HG03159 (cell line): ENCODE data around the gene TEX51.

Source experiments
- ATAC-seq: cut with Tn5 transposase; IDR thresholded peaks from one replicate; pipeline ENCODE4 v1.9.1; 2021; ENCODE audit warnings: mild to moderate bottlenecking, moderate library complexity; ENCODE audit not compliant: unreplicated experiment

TEX51 gene

DNA sequence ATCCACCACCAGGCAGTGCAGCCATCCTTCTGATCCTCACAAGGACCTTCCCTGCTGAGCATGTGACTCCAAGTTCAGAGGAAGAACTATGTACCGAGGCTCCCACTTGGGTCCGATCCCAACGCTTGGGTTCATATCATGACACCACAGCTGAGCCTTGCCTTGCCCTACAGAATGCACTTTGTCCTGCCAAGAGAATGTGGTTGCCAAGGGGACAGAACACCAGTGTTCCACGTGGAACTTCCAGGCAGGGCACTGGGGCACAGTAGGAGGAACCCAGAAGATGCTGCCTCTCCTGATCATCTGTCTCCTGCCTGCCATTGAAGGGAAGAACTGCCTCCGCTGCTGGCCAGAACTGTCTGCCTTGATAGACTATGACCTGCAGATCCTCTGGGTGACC lies at the start of gene TEX51:
Gene TEX51 (plus strand): TSS at position 255 of the 400 bp plus-strand sequence. CDS start 29 bp downstream, at position 284.
- ATAC-seq, result no peak

GRCh38 chr2:126849054-126849453 lies 49.6 kb upstream of the TEX51 start:
- no peak for ATAC-seq

GRCh38 chr2:126849486-126849885 lies 49.2 kb upstream of the TEX51 start:
- no peak for ATAC-seq

- no peak for ATAC-seq
Observed at GRCh38 chr2:126849991-126850535, 48.6 kb upstream of the TEX51 start.

DNA sequence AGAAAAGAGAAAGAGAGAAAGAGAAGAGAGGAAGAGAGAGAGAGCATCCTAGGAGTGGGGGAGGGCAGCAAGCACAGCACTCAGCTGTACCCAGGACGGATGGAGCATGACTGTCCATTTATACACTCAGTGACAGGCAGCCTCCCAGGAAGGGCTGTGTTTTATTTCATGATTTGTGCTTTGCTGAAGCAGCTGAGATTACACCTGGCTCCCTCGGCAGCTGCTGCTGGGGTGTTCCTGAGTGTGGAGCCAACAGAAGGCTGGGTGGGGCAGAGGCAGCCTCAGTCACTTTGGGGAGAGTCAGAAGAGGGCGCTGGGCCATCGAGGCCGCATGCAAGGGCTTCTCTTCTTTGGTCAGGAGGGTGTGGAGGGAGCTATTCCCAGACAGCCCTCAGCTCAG lies 47.8 kb upstream of the TEX51 start:
- no peak for ATAC-seq

GRCh38 chr2:126851756-126852155 lies 46.9 kb upstream of the TEX51 start:
- no peak for ATAC-seq

- no peak for ATAC-seq
Observed at GRCh38 chr2:126852361-126852760, 46.3 kb upstream of the TEX51 start.

DNA sequence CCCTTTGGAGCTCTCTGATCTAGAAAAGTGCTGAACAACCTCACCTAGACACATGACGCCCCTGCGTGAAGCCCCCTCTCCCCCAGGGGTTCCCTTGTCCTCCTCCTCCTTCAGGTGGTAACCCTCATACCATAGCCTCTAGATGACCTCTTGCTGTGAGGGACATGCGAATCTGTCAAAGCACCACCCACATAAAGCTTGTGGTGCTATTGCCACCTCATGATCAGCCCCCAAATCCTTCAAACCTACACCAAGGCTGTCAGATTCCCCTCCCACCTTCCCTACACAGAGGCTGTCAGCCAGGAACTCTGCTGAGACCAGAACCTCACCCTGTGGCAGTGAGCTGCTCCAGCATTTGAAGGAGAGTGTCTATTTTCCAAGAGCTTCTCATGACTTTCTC lies 43.1 kb upstream of the TEX51 start:
- no peak for ATAC-seq

- ATAC-seq, result no peak
Observed at GRCh38 chr2:126856403-126856802, 42.3 kb upstream of the TEX51 start.

DNA sequence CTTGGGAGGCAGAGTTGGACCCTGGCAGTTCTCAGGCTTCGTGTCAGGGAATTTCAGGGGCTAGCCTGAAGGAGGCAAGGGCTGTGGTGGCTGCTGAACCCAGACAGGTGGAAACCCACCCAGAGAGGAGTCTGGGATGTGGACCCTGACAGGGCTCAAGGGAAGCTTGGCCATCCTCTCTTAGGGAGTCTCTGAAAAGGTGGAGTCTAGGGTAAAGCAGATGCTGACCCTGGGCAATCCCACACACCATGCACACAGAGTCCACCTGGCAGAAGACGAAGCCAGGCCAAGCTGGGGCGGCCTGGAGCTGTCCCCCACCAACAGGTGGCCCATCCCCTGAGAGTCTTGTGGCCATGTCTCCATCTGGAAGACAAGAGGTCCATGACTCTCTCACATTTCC lies 41.2 kb upstream of the TEX51 start:
- no peak for ATAC-seq

DNA sequence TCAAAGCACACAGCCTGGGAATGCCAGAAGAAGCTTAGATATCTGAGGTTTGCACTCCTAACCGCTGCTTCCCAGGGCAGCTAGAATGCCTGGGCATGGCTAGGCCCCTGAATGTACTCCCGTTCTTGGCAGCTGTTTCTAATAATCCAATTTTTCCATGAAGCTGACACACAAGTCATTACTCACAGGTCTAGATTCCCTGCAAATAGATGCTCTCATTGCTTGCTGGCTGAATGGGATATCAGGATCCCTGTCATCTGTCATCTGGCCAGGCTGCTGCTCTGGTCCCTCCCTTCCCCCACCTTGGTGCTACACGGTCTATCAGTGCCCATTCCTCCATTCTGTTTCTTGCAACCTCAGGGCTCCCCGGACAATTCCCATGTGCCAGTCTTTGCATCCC lies 40.7 kb upstream of the TEX51 start:
- ATAC-seq, result no peak

- no peak for ATAC-seq
Observed at GRCh38 chr2:126858436-126858835, 40.3 kb upstream of the TEX51 start.

- ATAC-seq, result no peak
Observed at GRCh38 chr2:126858991-126859390, 39.7 kb upstream of the TEX51 start.

- no peak for ATAC-seq
Observed at GRCh38 chr2:126859631-126860030, 39.1 kb upstream of the TEX51 start.

GRCh38 chr2:126860385-126860784 lies 38.3 kb upstream of the TEX51 start:
- ATAC-seq, result no peak

- no peak for ATAC-seq
Observed at GRCh38 chr2:126862730-126863129, 36.0 kb upstream of the TEX51 start.

GRCh38 chr2:126863336-126864015 lies 35.2 kb upstream of the TEX51 start:
- no peak for ATAC-seq

- no peak for ATAC-seq
Observed at GRCh38 chr2:126864861-126865260, 33.8 kb upstream of the TEX51 start.

DNA sequence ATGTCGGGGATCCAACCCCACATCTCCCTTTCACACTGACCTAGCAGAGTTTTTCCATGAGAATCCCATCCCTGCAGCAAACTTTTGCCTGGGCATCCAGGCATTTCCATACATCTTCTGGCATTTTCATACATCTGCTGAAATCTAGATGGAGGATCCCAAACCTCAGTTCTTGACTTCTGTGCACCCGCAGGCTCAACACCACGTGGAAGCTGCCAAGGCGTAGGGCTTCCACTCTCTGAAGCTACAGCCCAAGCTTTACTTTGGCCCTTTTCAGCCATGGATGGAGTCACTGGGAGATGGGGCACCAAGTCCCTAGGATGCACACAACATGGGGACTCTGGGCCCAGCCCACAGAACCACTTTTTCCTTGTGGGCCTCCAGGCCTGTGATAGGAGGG lies 32.2 kb upstream of the TEX51 start:
- no peak for ATAC-seq

DNA sequence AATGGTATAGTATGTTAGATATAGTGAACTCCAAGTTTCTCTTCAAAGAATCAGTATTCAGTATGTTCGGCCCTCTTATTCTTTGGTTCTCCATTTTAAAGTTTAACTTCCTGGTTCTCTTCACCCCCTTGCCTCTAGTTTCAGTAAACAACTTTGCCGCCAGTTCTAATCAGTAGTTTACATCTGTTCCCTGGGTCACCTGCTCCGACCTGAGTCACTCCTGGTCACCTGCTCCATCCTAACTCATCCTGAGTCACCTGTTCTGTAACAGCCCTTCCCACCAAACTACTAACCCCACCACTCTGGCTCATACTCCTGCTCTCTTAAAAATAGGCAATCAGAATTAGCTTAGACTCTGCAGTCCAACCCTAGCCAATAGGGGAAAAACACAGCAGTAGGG lies 23.7 kb upstream of the TEX51 start:
- ATAC-seq, result no peak

GRCh38 chr2:126876631-126877030 lies 22.1 kb upstream of the TEX51 start:
- ATAC-seq, result no peak

DNA sequence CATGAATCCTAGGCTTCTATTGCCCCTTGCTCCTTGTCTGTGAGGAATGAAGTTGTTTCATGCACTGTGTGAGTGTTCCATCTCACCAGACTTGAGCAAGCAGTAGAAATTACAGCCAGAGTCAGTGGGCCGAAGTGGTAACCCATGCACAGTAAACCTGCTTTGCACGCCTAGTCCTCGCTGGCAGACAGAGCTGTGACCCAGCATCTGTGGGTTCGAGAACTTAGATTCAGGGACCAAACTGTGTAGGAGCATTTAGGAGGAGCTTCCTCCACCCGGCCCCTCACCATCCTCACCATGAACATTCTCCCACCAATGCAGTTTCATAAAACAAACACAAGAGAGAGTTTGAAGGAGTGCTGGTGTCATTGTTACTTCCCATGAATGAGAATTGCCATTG lies 21.6 kb upstream of the TEX51 start:
- no peak for ATAC-seq
